Retinal pigment epithelial cell (primary cell): ENCODE measurements around the gene LANCL3.

ENCODE experiments used
- DNase-seq: peaks from one replicate; pipeline ENCODE4 v3.0.0-alpha.2; 2010; ENCODE audit warnings: low read depth
- H3K4me3 ChIP-seq: 2 replicates; pipeline ENCODE4 v1.5.1; 2011; ENCODE audit warnings: mild to moderate bottlenecking, low read length, control low read depth, moderate library complexity
- CTCF ChIP-seq: conservative IDR thresholded peaks from 2 replicates; pipeline ENCODE4 v1.5.1; 2011; ENCODE audit warnings: low read depth, low read length, control low read depth, inconsistent platforms

Gene LANCL3

GRCh38 chrX:37603938-37604409 is 32.5 kb downstream of the LANCL3 start:
- TF ChIP-seq CTCF, result no peak
- H3K4me3 ChIP-seq, result no peak overlapping the region
- DNase-seq, result no peak

- TF ChIP-seq CTCF, result no peak
- no peak for DNase-seq
- no peak overlapping the region for H3K4me3 ChIP-seq
These were observed 35.8 kb downstream of the LANCL3 start for GRCh38 chrX:37607243-37607642.

GRCh38 chrX:37608156-37608555 is 36.7 kb downstream of the LANCL3 start:
- TF ChIP-seq CTCF, result no peak
- no peak for DNase-seq
- H3K4me3 ChIP-seq, result no peak overlapping the region

GRCh38 chrX:37609727-37610126 is 38.3 kb downstream of the LANCL3 start:
- no peak for DNase-seq

GRCh38 chrX:37613933-37614332 is 42.5 kb downstream of the LANCL3 start:
- no peak for TF ChIP-seq CTCF
- no peak overlapping the region for H3K4me3 ChIP-seq
- no peak for DNase-seq

More at GRCh38 chrX:37609727-37610126, 38.3 kb downstream of the LANCL3 start:
- no peak overlapping the region for H3K4me3 ChIP-seq
- no peak for TF ChIP-seq CTCF

GRCh38 chrX:37627602-37628001 is 56.1 kb downstream of the LANCL3 start:
- DNase-seq, result peak; percentile 10
- no peak overlapping the region for H3K4me3 ChIP-seq
- TF ChIP-seq CTCF, result no peak

- no peak for TF ChIP-seq CTCF
- H3K4me3 ChIP-seq, result no peak overlapping the region
- DNase-seq, result no peak
These were observed 66.6 kb downstream of the LANCL3 start for GRCh38 chrX:37638047-37638446.
